K562 treated with DMSO at 1 percent for 24 hours (cell line): ENCODE measurements around the gene ENTREP3. TPM values are rescaled to one million over a fixed set of nuclear protein-coding genes. Genes with fewer than 3 reads are reported as not detected.

ENCODE experiments used
- total RNA-seq: library from RNA; unstranded; fragments of 300-600 nt; gene quantifications from 2 replicates; pipeline ENCODE4 v1.2.3, GENCODE V29; 2022; ENCODE audit warnings: low read depth; ENCODE audit not compliant: insufficient read depth

Gene ENTREP3, protein sequence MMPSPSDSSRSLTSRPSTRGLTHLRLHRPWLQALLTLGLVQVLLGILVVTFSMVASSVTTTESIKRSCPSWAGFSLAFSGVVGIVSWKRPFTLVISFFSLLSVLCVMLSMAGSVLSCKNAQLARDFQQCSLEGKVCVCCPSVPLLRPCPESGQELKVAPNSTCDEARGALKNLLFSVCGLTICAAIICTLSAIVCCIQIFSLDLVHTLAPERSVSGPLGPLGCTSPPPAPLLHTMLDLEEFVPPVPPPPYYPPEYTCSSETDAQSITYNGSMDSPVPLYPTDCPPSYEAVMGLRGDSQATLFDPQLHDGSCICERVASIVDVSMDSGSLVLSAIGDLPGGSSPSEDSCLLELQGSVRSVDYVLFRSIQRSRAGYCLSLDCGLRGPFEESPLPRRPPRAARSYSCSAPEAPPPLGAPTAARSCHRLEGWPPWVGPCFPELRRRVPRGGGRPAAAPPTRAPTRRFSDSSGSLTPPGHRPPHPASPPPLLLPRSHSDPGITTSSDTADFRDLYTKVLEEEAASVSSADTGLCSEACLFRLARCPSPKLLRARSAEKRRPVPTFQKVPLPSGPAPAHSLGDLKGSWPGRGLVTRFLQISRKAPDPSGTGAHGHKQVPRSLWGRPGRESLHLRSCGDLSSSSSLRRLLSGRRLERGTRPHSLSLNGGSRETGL
- total RNA-seq: 38.1 and 40.6 TPM in 2 replicates

DNA sequence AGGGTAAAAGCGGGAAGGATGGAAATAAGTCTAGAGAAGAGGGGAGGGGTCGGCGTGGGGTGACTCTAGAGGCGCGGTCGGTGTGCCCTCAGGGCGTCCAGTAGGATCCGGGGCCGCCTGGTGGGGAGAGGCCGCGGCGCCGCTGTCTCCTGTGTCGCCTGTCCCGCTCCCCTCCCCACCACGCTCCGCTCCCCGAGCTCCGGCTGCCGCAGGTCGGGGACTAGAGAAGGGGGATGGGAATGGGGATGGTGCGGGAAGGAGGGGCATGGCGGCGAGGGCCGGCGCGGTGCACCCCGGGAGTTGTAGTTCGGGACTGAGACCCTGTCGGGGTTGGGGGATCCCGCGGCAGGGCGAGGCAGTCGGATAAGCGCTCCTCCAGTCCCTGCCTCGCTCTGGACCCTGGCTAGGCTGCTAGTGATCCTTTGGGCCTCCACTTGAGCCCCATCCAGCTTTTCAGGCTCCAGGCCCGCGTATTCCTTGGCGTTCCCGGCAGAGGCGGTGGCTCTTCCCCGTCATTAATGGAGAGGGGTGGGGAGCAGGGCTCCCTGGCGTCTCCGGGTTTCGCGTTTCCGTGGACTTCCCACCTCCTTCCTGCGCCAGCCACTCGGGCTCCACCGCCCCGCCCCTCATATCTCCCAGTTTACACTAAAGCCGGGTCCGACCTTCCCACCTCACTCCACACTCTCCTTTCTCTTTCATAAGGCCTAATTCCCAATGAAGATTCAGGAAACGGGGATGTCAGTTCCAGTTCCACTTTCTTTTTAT is at the start of gene ENTREP3:
TSS of gene ENTREP3 (minus strand) at position 241 of the 765 bp plus-strand sequence. CDS start 606 bp downstream, outside the sequence.

DNA sequence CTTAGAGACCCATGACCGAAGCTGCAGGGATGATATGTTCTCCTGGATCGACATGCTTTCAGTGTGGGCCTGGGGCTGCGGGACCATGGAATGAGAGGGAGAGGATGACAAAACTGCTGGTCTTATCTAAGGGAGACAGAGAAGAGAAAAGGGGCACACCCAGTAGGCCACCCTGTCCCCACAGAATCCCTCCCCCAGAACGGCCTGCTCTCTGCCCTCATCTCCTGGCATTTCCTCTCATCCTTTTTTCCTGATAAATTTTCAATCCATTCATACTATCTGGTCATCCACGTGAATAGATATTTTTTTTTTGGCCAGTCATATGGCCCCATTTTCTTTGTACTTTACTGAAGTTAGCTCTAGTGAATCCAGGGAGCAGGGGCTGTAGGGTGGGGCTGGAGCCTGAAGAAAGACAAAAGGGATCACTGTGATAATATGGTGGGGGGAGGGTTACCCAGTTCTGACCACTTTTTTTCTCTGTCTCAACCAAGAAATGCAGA is 46.1 kb upstream of the ENTREP3 start, which contains the start of gene PKLR:
TSS of gene PKLR (minus strand) at position 97 of the 500 bp plus-strand sequence. CDS start at position 54, 43 bp downstream.

DNA sequence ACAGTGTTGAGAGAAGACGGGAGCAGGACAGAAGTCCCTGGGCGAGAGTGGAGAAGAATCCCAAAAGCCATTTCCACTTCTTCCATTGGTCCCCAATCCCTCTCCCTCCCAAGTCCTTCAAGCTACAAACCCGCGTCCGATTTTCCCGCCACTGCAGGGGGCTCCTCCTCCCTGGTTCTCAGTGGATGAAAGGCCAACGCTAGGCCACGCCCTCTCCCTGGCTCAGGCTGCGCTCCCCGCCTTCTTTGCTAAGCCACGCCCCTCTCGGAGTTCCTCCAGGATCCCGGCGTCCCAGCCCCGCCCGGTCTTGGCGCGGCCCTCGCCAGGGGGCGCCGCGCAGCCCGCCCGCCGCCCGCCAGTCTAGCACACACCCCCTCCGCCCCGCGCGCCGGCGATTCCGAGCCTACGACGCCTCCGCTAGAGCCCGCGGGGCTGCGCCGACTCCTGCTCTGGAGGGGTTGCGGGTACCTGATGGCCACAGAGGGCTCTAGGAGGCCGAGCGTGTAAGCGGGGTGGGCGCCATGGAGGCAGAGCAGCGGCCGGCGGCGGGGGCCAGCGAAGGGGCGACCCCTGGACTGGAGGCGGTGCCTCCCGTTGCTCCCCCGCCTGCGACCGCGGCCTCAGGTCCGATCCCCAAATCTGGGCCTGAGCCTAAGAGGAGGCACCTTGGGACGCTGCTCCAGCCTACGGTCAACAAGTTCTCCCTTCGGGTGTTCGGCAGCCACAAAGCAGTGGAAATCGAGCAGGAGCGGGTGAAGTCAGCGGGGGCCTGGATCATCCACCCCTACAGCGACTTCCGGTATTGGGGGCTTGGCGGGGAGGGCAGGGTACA is 22.0 kb upstream of the ENTREP3 start, which contains the start of gene HCN3:
TSS of gene HCN3 (plus strand) at position 394 of the 832 bp plus-strand sequence. CDS start at position 522, 128 bp downstream.

DNA sequence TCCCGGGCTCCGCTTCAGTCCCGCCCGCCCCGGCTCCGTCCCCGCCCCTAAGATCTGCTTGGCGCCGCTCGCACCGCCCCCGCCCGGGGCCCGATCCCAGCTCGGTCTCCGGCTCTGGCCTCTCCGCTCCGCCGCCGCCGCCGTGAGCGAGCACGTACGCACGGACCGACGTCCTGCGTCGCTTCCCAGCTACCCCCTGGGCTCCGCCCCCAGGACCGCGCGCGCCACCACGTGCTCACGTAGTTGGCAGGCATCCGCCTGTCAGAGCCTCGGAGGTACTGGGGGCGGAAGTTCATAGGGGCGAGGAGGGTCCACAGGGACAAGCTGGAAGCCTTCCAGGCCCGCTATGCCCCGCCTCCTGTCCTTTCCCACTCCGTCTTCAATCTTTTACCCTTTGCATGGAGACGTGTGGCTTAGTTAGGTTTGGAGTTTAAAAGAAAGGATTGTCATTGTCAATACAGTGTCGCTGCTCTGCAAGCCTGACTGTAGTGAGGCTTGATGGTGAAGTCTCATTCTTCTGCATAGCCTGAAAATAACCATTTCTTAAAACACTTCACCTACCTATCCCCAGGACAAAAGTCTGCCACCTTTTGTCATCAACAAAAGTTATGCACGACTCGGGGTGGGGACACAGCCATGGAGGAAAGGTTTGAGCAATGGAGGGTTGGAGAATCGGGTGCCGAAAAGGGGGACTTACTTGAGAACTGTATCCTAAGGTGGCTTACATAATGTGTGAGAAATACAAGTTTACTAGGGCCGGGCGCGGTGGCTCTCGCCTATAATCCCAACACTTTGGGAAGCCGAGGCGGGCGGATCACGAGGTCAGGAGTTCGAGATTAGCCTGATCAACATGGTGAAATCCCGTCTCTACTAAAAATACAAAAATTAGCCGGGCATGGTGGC is 18.3 kb upstream of the ENTREP3 start, which contains the start of gene CLK2:
TSS of gene CLK2 (minus strand) at position 162 of the 903 bp plus-strand sequence. CDS start 2,527 bp downstream, outside the sequence.

DNA sequence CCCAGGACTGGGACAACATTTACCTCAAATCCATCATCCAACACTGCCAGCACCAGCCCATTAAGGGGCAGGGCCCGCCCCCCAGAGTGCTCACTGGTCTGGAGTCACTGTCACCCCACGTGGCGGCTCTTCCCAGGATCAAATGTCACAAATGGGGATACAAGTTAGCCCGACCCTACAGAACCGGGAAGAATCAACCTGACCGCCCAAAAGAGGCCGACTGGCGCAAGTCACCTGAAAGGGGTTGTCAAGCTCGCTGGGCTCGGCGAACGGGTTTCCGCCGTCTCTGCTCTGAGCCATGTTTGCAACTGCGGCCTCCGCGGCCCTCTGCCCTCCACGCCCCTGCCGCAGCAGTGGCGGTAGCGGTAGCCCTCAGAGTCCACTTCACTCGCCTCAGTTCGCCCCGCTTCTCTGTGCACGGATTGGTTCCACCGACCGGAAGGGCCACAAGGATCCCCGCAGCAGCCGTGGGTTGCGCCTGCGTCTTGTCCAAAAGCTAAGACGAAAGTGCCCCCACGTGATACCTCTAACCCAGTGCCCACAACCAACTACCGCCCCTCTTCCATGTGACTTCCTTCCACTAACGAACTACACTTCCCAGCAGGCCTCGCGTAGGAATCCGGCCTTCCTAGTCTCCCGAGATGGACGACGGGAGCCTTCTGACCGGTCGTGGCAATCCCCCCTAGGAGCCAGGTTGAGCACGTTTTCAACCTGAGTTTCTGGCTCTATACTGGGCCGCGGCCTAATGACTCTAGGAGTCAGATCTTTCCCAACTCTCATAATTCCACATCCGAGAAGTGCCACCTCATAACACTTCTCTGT is 6.8 kb upstream of the ENTREP3 start, which contains the start of gene SCAMP3:
TSS of gene SCAMP3 (minus strand) at position 509 of the 822 bp plus-strand sequence. CDS start at position 300, 209 bp downstream.

DNA sequence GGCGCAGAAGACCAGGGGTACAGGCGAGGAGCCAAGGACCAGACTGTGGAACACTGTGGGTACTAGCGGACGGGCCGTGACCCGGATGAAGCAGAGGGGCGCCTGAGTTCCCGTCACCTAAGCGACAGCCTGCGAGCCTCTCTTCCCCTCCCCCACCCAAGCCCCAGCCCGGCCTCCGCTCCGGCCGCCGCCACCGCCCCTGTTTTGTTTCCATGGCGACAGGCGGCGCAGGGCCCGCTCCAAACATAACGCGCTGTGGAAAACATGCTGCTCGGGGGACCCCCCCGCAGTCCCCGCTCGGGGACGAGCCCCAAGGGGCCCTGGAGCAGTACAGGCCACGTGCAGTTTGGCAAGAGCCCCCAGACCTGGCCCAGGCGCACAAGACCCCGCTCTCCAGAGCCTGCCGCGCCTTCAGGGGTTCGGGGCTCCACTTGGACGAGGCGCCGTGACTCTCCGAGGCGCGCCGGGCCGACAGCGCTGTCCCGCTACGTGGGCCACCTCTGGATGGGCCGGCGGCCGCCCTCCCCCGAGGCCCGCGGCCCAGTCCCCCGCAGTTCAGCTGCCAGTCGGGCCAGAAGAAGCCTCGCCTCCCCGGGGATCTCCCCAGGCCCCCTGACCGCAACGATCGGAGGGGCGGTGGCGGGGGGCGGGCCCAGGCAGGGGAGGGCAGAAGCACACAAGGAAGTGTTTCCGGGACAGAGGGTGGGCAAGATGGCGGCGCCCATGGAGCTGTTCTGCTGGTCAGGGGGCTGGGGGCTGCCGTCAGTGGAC is 46.6 kb downstream of the ENTREP3 start, which contains the start of gene MTX1:
TSS of gene MTX1 (plus strand) at position 155 of the 771 bp plus-strand sequence. CDS start at position 265, 110 bp downstream.

DNA sequence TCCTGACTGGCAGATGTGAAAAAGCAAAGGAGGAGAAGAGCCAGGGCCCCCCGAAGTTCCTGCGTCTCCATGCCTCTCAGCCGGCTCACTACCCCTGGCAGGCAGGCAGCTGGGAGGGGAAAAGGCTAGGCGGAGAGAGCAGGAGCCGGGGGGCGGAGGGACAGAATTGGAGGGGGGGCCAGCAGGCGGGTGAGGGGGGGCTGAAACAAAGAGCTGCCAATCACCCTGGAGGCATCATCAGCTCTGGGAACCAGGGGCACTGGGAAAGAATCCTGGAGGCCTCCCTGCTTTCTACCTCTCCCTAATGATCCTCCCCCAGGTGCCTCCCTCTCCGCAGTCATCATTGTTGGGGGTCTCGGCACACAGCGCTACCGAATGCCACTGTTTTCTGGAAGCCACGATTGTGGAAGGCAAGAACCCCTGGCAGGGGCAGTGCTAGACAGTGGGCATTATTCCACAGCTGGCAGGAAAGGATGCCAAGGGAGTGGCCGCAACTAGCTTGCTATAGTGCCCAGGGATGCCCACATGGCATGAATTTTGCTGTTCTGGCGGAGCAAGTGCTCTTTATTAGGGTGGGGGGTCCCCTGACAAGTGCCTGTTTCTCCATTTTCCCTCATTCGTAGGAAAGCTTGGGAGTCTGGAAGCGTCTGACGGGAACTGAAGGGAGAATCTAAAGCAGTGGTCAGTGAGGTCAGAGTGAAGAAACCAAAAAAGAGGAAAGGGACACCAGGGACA is 47.3 kb downstream of the ENTREP3 start, which contains the start of gene THBS3:
TSS of gene THBS3 (minus strand) at position 92 of the 735 bp plus-strand sequence. CDS start at position 71, 21 bp downstream.

Other genes with a start within 250 kb of the ENTREP3 start
- 0.68 and 2.1 TPM in 2 replicates for gene DCST2, start 221.7 kb downstream of the ENTREP3 start, total RNA-seq
- gene DCST1, start 221.7 kb downstream of the ENTREP3 start, total RNA-seq: not detected in 2 replicates
- 60.0 and 63.6 TPM in 2 replicates for gene ADAM15, start 204.2 kb downstream of the ENTREP3 start, total RNA-seq
- 16.7 and 17.6 TPM in 2 replicates for gene EFNA4, start 191.7 kb downstream of the ENTREP3 start, total RNA-seq
- 5.8 and 5.9 TPM in 2 replicates for gene EFNA3, start 176.6 kb downstream of the ENTREP3 start, total RNA-seq
- gene EFNA1, start 127.6 kb downstream of the ENTREP3 start, total RNA-seq: 4.9 and 5.8 TPM in 2 replicates
- gene SLC50A1, start 119.6 kb downstream of the ENTREP3 start, total RNA-seq: 107 and 111 TPM in 2 replicates
- 97.5 and 132 TPM in 2 replicates for gene DPM3, start 115.0 kb downstream of the ENTREP3 start, total RNA-seq
- gene KRTCAP2, start 82.2 kb downstream of the ENTREP3 start, total RNA-seq: 319 and 328 TPM in 2 replicates
- not detected in 2 replicates for gene TRIM46, start 81.6 kb downstream of the ENTREP3 start, total RNA-seq
- gene THBS3, start 47.6 kb downstream of the ENTREP3 start, total RNA-seq: 4.2 and 4.4 TPM in 2 replicates
- gene MTX1, start 46.8 kb downstream of the ENTREP3 start, total RNA-seq: 72.4 and 82.0 TPM in 2 replicates
- 123 and 125 TPM in 2 replicates for gene SCAMP3, start 6.9 kb upstream of the ENTREP3 start, total RNA-seq
- 33.3 and 42.5 TPM in 2 replicates for gene CLK2, start 18.0 kb upstream of the ENTREP3 start, total RNA-seq
- 5.9 and 6.2 TPM in 2 replicates for gene HCN3, start 22.0 kb upstream of the ENTREP3 start, total RNA-seq
- gene PKLR, start 46.0 kb upstream of the ENTREP3 start, total RNA-seq: 18.6 and 20.2 TPM in 2 replicates
- 215 TPM in 2 replicates for gene FDPS, start 53.4 kb upstream of the ENTREP3 start, total RNA-seq
- gene RUSC1, start 65.4 kb upstream of the ENTREP3 start, total RNA-seq: 75.1 and 77.0 TPM in 2 replicates